Stomach (tissue), 4 donors: ENCODE measurements around the gene ATG14.

ENCODE experiments used
- EP300 ChIP-seq: sonication (generic); formaldehyde crosslinking; IDR thresholded peaks from one replicate; pipeline ENCODE4 v1.6.1; 2017; ENCODE audit warnings: antibody characterized with exemption
- POLR2A ChIP-seq, 4 donors: fragments of 450-650 bp; IDR thresholded peaks; one replicate each; pipeline ENCODE4 v1.6.1; 2016; ENCODE audit warnings: antibody characterized with exemption in 4 of 4, control low read depth in 2 of 4, mild to moderate bottlenecking in 1 of 4, moderate library complexity in 1 of 4

DNA sequence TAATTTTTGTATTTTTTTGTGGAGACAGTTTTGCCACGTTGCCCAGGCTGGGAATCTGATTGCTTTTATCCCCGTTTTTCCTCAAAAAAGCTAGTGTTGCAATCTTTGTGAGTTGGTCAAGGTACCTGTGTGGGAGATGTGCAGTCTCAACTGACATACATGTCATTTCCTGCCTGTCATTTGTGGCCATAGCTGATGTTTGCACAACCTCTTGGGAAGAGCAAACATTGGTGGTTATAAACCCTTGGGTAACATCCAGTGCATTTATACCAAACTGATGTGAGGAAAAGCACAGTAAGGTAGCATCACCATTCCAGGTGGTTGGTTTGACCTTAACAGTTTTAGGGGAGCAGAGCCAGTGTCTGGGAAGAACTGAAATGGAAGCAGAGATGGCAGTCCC lies 54.7 kb downstream of the ATG14 start:
- TF ChIP-seq EP300 = no peak
- TF ChIP-seq POLR2A (IDR thresholded peaks at IDR 0.05) = no peak
